IPS-NIHi7 (cell line): ENCODE results near the gene PCCA.
"Not testable (repeated sequence)": the region's sequence is repeated elsewhere in the genome, so short reads cannot be mapped to it uniquely, and the experiment has no call there.

Source experiments
- DNase-seq: peaks from one replicate; pipeline ENCODE4 v3.0.0; 2012; ENCODE audit warnings: mixed read lengths; ENCODE audit errors: extremely low spot score

PCCA gene

GRCh38 chr13:100197116-100197515 is 108.2 kb downstream of the PCCA start:
- DNase-seq: no peak

GRCh38 chr13:100197591-100198365 is 108.9 kb downstream of the PCCA start:
- DNase-seq: no peak

GRCh38 chr13:100203696-100204367 is 114.9 kb downstream of the PCCA start:
- no peak for DNase-seq

- DNase-seq: no peak
These were observed 119.1 kb downstream of the PCCA start for GRCh38 chr13:100208002-100208401.

- no peak for DNase-seq
These were observed 119.7 kb downstream of the PCCA start for GRCh38 chr13:100208626-100209025.

GRCh38 chr13:100209857-100210825 is 121.2 kb downstream of the PCCA start:
- no peak for DNase-seq

GRCh38 chr13:100211016-100211710 is 122.3 kb downstream of the PCCA start:
- no peak for DNase-seq

- DNase-seq: no peak
These were observed 124.1 kb downstream of the PCCA start for GRCh38 chr13:100212904-100213553.

- no peak for DNase-seq
These were observed 124.7 kb downstream of the PCCA start for GRCh38 chr13:100213576-100213975.

GRCh38 chr13:100214886-100215285 is 126.0 kb downstream of the PCCA start:
- no peak for DNase-seq

GRCh38 chr13:100221166-100221565 is 132.3 kb downstream of the PCCA start:
- DNase-seq: no peak

GRCh38 chr13:100223966-100224530 is 135.2 kb downstream of the PCCA start:
- not testable (repeated sequence) for DNase-seq

- DNase-seq: no peak
These were observed 140.7 kb downstream of the PCCA start for GRCh38 chr13:100229603-100230002.

GRCh38 chr13:100230769-100231149 is 141.9 kb downstream of the PCCA start:
- no peak for DNase-seq

- DNase-seq: no peak
These were observed 142.3 kb downstream of the PCCA start for GRCh38 chr13:100231176-100231575.

GRCh38 chr13:100234006-100234405 is 145.1 kb downstream of the PCCA start:
- DNase-seq: no peak

GRCh38 chr13:100234524-100235136 is 145.7 kb downstream of the PCCA start:
- no peak for DNase-seq

- no peak for DNase-seq
These were observed 146.5 kb downstream of the PCCA start for GRCh38 chr13:100235311-100235901.

GRCh38 chr13:100240109-100240779 is 151.4 kb downstream of the PCCA start:
- DNase-seq: no peak
